Retina (tissue), 1 donor: ENCODE results near the gene CLCN6.

ENCODE experiments used
- DNase-seq: peaks from one replicate; pipeline ENCODE4 v3.0.0-alpha.2; 2016

The CLCN6 gene

DNA sequence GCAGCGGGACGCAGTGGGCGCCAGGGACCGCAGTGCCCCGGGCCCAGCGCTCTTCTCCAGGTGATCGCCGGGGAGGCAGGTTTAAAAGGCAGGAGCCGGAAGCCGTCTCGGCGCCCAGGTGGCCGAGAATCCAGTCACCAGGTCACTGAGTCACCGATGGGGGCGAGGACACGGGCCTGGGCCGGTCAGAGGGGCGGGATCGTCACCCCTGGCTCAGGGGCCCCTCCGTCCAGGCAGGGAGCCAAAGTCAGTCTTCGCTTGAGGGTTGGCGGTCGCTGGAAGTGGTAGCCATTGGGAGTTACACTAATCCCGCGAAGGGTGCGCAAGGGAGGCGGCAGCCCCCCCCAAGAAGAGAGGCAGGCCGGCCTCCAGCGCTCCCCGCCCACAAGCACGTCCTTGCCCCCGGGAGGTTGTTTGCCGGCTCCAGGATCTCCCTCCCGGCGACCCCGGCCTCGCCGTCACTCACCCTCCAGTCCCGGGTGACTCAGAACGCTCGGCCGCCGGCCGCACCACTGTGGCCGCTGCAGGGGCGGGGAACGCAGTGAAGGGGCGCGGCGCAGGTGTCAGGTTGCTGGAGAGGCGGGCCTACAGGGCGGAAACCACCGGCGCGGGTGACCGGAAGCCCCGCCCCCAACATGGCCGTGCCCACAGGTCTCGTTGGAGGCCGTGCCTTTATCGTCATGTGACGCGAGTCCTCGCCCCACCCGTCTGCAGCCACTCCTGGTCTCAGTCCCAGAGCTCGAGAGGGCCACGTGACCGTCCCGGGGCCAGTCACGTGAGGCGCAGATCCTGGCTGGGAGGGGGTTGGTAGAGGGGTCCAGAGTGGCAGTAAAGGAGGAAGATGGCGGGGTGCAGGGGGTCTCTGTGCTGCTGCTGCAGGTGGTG lies at the start of gene CLCN6, which contains the start of gene MTHFR:
Gene CLCN6, plus strand, starts transcription at position 770 of the 885 bp plus-strand sequence. Its CDS starts 72 bp downstream, at position 842.
Gene MTHFR, minus strand, starts transcription at position 543 of the 885 bp plus-strand sequence. CDS start 2,848 bp downstream, outside the sequence.
- DNase-seq, result peak; percentile 97

GRCh38 chr1:11757047-11757446 lies 48.9 kb upstream of the CLCN6 start:
- no peak for DNase-seq

- DNase-seq, result no peak
Measured at GRCh38 chr1:11759791-11760190, 46.2 kb upstream of the CLCN6 start.

DNA sequence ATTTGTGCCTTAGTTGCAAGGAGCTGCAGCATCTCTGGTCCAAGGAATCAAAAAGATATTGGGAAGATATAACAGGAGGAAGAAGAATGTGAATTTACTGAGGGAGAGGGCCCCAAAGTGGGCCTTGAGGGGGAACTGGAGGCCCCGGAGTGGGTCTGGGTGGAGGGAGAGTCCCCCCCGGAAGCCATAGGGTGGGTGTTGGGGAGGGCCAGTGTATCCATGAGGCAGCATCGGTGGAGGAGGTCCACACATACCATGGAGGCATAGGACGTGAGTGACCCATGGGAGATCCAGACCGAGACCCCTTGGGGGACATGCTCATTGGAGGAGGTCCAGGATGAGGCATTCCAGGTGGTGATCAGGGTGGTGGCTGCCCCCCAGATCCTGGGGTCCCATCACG lies 44.7 kb upstream of the CLCN6 start:
- no peak for DNase-seq

DNA sequence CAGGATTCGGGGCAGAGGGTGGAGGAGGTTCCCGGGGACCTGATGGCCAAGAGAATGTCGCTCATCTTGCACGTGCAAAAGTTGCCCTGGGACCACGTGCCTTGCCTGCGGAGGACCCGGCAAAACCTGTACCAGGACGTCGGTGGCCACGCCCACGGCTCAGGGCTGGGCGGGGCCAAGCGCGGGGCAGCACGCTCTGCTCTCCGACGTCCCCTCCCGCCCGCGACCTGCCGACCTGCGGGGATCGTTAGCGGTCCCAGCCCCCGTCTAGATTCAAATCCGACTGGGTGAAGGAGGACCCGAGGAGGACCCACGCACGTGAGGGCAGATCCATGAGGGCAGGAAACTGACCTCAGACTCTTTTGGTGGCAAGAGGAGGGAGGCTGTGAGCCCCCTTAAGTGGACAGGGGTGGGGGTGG lies 44.0 kb upstream of the CLCN6 start, which contains the start of gene C1orf167:
Gene C1orf167, plus strand, starts transcription at position 206 of the 419 bp plus-strand sequence. CDS start 2,208 bp downstream, outside the sequence.
- DNase-seq, result no peak

DNA sequence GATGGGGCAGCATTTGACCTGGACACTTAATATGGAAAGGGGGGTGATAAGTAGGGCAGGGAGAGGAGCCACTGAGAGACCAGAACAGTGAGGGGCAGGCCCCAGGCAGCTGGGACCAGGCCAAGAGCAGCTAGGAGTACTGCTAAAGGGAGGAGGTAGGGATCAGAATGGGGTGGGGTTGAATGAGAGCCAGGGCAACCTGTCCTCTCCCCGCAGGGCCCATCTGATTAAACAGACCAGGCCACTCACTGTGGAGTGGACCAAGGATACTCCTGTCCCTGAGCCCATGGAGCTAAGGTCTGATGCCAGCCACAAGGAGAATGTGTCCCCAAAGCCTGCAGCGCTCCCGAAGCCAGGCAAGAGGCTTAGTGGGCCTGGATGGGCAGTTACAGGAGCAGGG lies 41.9 kb upstream of the CLCN6 start:
- DNase-seq, result no peak

- no peak for DNase-seq
Measured at GRCh38 chr1:11764519-11764918, 41.5 kb upstream of the CLCN6 start.

DNA sequence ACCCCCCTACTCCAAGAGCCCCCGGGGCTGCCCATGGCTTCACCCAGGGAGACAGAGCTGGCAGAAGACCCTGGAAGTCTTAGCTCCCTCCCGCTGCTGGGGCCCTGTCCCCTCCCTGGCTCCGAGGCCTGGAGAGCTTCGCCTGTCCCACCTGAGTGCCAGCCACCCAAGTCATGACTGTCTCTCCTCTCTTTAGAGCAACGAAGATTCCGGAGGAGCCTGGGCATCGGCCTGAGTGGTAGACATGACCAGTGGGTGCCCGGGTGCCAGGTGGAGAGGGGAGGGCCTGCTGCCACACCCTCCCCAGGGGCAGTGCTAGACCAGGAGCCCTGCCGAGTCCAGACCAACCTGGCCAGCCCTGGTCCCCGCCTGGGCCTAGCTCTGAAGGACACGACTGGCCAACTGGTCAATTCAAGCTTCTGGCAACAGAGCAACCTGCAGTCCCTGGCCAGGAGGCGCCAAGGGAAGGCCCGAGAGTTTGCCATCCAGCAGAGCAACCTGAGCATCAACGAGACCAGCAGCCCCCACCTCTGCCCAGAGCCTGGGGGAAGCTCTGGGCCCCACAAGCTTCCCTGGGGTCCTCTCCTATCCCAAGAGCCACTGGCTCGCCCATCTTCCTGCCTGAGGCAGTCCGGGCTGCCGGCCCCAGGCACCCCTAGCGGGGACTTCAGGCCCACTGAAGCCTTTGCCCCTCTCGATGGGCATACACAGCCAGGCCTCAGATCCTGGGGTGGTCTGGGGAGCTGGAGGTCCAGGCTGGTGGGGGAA lies 40.1 kb upstream of the CLCN6 start:
- DNase-seq, result no peak

DNA sequence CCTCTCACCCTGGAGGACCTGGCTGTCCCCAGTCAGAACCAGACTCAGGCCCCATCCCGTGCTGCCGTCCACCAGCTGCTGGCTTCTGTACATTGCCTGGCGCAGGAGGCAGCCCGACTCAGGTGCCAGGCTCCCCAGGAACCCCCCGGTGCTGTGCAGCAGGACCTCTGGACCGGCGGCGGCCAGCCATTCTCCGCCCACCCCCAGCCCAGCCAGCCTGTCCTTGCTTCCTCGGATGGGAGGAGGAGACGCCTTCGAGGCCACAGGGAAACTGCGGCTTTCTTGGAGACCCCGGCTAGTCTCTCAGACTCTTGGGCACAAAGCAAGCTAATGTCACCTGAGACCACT lies 39.6 kb upstream of the CLCN6 start:
- DNase-seq, result no peak

DNA sequence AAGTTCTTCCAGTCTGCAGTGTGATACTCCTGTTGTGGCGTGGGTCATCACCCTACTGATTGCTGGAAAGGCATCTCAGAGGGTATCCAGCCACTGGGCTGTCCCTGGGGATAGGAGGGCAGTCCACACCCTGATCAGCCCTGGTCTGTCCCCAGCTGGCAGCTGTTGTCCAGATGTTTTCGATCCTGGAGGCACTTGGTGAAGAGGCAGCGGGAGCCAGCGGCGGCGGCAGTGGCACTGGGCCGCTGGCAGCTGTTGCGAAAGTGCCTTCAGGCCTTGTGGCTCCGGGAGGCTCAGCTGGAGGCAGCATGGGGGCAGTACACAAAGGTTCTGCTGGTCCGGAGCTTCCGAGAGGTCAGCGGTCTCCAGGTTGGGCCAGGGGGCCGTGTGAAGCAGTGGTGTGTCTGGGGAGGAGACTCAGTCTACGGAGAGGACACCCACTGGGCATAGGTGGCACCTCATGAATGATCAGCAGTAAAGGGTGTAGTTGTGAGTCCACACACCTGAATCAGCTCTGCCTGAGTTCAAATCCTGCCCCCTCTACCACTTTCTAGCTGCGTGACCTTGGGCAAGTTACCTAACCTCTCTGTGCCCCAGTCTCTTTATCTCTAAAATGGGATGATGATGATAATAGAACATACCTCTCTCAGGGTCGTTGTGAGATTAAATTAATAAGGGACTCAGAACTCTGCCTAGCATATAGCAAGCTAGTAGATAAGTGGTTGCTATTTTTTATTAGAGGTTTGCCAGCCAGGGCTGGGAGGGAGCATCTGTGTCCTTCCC lies 37.9 kb upstream of the CLCN6 start:
- no peak for DNase-seq

DNA sequence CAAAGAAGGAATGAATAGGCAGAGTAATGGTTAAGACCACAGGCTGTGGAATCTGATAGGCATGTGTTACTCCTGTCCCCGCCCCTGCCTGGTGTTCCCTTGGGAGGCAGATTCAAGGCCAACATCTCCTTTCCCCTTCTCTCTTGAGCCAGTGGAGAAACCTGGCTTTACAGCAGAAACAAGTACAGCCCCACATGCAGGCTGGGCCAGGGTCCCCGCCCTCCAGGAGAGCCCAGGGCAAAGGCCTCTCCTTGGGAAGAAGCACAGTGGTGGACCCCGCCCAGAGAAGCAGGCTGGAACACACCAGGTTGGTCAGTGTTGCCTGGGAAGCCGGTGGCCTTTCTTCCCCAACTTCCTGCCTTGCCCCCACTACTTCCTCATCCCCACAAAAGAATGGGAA lies 37.2 kb upstream of the CLCN6 start:
- DNase-seq, result no peak

- DNase-seq, result no peak
Measured at GRCh38 chr1:11769274-11769673, 36.7 kb upstream of the CLCN6 start.

DNA sequence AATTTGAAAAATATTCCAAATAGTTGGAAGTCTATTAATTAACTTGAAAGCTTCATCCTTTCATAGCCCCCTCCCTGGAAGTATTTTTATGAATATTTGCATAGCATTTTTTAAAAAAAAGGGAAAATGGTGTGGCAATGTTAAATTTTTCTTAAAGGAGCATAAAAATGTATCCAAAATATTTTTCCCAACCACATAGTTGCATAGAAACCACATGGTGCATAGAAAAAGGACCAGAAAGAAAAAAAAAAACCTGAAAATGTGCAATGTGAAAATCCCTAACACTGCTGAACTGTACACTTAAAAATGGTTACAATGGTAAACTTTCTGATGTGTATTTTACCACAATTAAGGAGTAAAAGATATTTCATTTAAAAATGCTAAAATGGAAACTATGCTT lies 36.0 kb upstream of the CLCN6 start:
- no peak for DNase-seq

- no peak for DNase-seq
Measured at GRCh38 chr1:11771481-11772043, 34.4 kb upstream of the CLCN6 start.

DNA sequence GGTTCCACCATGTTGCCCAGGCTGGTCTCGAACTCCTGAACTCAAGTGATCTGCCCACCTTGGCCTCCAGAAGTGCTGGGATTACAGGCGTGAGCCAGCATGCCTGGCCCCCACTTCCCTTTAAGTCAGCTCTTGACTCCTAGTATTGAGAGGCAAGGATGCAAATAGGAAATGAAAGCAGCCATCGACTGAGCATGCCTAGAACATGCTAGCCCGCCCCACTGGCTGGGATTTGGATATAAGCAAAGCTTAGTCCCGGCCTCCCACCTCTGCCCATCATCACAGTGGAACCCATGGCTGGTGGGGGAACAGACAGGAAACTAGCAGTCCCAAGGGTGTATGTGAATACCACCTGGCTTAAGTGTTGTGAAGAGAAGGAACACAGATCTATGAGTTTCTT lies 33.5 kb upstream of the CLCN6 start:
- DNase-seq, result no peak

- DNase-seq, result no peak
Measured at GRCh38 chr1:11774753-11775152, 31.2 kb upstream of the CLCN6 start.

DNA sequence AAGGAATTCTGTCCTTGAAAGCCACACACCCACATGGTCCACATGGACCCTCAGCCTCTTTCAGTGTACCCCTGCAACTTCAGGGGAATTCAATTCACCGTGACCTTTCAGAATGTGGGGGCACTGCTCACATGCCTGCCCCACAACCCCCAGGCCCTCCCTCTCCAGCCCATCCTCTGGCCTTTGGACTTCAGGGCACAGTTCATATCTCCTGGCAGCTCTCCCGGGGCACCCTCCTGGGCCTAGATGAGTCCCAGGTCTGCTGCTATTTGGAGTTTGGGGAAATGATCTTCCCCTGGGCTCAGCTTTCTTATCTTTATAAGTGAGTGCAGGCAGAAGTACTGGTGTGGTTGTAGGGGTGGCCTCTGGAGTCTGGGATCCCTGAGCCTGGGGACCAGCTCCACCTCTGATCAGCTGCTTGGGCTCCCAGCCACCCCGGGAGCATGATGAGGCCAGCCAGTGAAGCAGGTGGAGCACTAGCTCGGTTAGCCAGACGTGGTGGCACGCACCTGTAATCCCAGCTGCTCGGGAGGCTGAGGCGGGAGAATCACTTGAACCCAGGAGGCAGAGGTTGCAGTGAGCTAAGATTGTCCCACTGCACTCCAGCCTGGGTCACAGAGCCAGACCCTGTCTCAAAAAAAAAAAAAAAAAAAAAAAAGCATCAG lies 28.2 kb upstream of the CLCN6 start:
- DNase-seq, result no peak

DNA sequence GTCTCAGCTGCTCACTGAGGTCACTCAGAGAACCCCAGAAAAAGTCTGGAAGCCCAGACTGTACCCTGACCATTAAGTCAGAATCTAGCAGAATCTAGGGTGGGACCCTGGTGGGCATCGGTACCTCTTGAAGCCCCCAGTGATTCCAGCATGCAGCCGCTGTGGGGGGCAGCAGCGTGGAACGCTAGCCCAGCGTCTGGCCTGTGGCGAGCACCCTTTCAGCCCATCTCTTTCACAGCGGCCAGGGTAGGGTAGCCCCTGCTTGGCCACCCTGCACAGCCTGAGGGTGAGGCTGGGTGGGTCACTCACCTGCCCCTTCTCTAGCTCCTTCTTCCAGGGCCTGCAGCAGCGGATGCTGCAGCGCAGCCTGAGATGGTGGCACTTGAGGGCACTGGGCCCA lies 27.7 kb upstream of the CLCN6 start:
- no peak for DNase-seq

DNA sequence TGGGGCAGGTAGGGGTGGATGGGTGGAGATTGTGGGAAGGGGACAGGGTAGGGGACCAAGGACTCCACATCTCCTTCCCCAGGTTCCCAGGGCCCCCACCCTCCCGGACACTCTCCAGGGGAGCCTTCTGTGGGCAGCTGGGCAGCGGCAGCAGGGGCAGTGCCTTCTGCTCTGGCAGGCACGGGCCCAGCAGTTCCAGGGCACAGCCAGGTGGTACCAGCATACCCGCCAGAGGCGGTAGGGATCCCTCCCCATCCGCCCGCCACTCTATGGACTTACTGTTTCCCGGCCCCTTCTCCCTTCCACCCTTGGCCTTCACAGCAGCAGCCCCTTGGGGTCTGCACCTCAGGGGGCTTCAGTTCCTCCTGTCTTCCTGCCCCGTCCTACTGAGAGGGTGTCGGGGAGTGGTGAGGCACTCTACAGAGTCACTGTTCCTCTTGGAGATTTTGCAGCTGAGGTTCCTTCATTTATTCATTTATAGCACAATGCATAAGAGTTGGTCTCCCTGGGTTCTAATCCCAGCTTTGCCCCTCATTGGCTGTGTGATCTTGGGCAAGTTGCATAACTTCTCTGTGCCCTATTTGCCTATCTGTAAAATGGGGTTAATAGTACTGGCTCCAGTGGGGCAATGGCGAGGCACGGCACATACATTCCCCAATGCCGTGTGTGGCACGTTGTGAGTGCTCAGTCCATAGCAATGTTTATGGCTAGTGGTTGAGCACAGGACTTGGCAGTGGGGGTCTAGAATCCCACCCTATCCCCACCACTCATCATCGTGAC lies 27.0 kb upstream of the CLCN6 start:
- DNase-seq, result no peak

GRCh38 chr1:11779715-11780379 lies 26.1 kb upstream of the CLCN6 start:
- no peak for DNase-seq
